Activated CD4-positive, CD25-positive, alpha-beta regulatory T cell treated with anti-CD3 and anti-CD28 coated beads, Interleukin-2, amount 50 U/mL, for 72 hours (primary cell): ENCODE results near the gene PHACTR1.
"Not testable (repeated sequence)": the region's sequence is repeated elsewhere in the genome, so short reads cannot be mapped to it uniquely, and the experiment has no call there.

Experiments
- DNase-seq: peaks from one replicate; pipeline ENCODE4 v3.0.0; 2021

The PHACTR1 gene

GRCh38 chr6:12716298-12716916 lies at the start of gene PHACTR1:
PHACTR1 (plus strand) TSS chr6:12716767.
- DNase-seq: no peak

DNA sequence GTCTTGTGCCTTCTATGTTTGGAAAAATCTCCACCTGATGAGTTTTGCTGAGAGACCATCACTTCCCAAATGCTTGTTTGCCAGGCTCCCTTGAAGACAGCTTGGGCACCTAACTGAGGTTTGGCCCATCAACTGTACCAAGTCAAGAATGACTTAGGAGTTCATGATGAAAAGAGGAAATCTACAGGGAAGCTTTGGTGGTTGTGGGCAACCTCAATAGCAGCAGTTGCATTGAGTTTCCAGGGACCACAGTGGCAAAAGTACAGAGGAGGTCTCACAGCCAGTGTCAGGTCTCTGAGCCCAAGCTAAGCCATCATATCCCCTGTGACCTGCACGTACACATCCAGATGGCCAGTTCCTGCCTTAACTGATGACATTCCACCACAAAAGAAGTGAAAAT lies 49.7 kb upstream of the PHACTR1 start:
- no peak for DNase-seq

DNA sequence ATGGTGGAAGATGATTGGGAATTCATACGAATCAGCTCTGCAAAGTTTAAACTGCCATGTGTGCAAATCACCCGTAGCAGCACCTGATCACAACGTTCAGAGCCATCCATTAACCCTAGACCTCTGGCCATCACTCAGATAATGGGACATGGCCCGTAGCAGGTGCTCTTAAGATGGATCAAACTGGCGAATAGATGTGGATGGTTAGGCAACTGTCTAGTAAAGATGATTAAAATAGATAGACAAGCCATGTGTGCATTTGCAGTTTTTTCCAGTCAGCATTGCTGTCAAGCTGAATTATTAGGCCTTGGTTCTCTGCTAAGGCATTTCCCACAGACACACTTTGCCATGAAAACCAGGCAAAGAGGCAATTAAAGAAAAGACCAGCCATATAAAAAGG lies 40.6 kb upstream of the PHACTR1 start:
- DNase-seq: no peak

GRCh38 chr6:12679341-12679740 lies 37.2 kb upstream of the PHACTR1 start:
- no peak for DNase-seq

GRCh38 chr6:12693122-12693521 lies 23.4 kb upstream of the PHACTR1 start:
- no peak for DNase-seq

DNA sequence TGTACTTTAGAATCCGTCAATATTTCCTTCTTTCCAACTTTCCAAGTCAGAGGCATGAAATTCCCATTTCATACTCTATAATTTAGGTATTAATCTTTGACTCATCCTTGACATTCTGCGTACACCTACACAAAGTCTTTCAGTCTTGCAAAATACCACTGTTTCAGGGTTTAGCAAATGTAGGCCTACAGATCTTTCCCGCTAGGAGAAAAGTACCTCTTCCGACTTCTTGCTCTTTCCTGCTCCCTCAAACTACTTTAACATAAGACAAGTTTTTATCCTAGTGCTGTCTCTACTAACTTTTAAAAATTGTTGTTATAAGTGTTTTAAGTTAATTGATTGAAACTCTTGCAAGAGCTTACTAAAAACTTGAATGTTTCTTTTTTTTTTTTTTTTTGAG lies 18.3 kb upstream of the PHACTR1 start:
- no peak for DNase-seq

DNA sequence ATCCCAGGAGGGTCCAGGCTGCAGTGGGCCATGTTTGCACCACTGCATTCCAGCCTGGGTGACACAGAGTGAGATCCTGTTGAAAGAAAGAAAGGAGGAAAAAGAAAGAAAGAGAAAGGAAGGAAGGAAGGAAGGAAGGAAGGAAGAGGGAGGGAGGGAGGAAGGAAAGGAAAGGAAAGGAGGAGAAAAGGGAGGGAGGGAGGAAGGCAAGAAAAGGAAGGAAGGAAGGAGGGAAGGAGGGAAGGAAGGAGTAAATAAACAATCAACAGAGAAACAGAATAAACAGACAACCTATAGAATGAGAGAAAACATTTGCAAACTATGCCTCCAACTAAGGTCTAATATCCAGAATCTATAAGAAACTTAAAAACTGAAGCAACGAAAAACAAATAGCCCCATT lies 11.6 kb upstream of the PHACTR1 start:
- DNase-seq: no peak

DNA sequence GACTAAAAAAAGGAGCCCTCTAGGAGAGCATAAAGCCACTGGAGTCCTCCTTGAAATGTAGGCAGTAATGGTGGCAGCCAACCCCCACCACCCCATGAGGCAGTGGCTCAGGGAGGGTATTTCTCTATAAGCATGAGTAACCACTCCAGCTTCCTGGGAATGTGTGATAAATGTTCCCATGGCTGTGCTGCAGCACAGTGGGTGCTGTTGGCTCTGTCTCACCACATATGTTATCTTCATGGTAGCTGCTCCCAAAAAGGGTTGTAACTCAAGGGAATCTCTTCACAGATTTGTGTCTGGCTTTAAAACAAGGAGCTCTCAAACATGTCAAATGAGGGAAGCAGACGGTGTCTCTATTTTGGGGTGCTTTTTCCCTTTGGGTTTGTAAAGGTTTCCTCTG lies 7.5 kb upstream of the PHACTR1 start:
- no peak for DNase-seq

- DNase-seq: no peak
Measured at GRCh38 chr6:12709556-12710232, 6.9 kb upstream of the PHACTR1 start.

GRCh38 chr6:12710921-12711320 lies 5.6 kb upstream of the PHACTR1 start:
- no peak for DNase-seq

GRCh38 chr6:12714022-12714421 lies 2.5 kb upstream of the PHACTR1 start:
- no peak for DNase-seq

- DNase-seq: no peak
Measured at GRCh38 chr6:12715437-12715836, 1.1 kb upstream of the PHACTR1 start.

DNA sequence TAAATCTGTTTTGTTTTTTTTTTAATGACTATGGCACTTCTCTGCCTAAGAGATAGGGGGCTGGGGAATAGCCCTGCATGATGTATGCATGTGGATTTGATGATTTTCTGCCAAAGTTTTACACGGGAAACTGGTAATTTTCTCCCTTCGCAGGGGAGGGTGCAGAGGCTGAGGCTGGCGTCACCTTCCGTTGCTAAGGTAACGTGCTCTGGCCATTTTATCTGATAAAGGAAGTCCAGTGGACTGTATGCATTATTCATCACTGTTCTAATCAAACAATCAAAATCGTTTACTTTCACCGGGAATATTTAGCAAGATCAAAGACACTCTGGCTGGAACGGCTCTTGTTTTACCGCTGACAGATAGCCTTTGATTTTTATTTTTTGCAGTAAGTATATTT lies 789 bp downstream of the PHACTR1 start:
- DNase-seq: no peak

GRCh38 chr6:12718015-12718414 lies 1.4 kb downstream of the PHACTR1 start:
- no peak for DNase-seq

DNA sequence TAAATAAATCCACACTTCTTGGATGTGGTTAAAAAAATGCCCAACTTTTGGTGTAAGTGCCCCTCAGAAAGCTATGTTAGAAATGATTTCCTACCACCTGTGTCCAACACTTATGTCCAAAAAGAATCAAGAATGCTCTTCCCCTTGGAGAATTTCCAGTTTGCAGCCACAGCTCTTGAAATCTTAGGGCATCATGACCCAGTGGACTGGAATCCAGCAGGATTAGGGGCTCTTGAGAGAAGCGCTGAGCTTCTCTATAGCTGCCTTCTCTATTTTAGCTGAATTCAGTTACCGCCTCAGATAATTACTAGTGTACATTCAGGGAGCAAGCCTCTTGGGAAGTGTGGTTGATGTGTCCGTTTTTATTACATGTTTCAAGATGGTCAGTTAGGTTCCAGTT lies 2.5 kb downstream of the PHACTR1 start:
- no peak for DNase-seq

- no peak for DNase-seq
Measured at GRCh38 chr6:12720310-12720709, 3.7 kb downstream of the PHACTR1 start.

GRCh38 chr6:12725263-12725662 lies 8.7 kb downstream of the PHACTR1 start:
- DNase-seq: no peak

- DNase-seq: no peak
Measured at GRCh38 chr6:12729467-12729866, 12.9 kb downstream of the PHACTR1 start.

DNA sequence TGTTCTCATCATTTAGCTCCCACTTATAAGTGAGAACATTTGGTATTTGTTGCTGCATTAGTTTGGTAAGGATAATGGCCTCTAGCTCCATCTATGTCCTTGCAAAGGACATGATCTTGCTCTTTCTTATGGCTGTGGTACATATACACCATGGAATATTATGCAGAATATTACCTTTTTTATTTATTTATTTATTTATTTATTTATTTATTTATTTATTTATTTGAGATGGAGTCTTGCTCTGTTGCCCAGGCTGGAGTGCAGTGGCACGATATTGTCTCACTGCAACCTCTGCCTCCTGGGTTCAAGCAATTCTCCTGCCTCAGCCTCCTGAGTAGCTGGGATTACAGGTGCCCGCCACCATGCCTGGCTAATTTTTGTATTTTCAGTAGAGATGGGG lies 14.2 kb downstream of the PHACTR1 start:
- not testable (repeated sequence) for DNase-seq

- DNase-seq: no peak
Measured at GRCh38 chr6:12733876-12734275, 17.3 kb downstream of the PHACTR1 start.

- DNase-seq: no peak
Measured at GRCh38 chr6:12735786-12736185, 19.2 kb downstream of the PHACTR1 start.

GRCh38 chr6:12748411-12748810 lies 31.8 kb downstream of the PHACTR1 start:
- no peak for DNase-seq

- no peak for DNase-seq
Measured at GRCh38 chr6:12748815-12749521, 32.4 kb downstream of the PHACTR1 start.
